ENCODE results near the gene ATP10D.
"Not testable (repeated sequence)": the region's sequence is repeated elsewhere in the genome, so short reads cannot be mapped to it uniquely, and the experiment has no call there.

ATP10D gene

DNA sequence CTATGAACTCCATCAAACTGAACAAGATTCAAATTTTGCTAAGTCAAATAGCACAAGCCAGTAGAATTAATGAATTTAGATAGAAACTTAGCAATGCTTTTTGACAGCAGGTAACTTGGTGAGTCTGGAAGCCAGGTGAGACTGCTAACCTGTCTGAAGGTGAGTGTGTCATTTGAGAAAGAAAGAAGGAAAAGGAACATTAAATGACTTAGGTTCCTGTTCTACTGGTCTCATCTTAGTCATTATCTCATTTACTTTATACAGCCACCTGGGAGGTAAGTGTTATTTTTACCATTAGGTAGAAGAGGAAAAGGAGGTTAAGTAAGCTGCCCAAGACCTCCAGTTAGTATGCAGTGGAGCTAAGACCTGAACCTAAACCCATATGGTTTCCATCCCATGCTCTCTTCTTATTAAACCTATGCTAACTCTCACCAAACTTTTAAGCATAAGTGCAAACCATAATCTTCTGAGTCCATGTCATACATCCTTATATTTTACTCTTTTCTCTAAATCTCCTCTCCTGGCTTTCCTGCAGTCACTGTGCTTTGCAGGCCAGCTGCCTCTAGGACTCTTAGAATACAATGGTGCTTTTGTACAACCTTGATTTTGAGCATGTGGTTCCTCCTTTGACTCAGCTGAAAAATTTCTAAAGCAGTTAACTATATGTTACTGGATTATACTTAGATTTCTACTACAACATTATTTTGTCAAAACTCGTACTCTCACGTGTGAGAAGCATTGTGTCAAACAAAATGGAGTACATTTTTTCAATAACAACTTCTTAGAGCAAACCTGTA is 68.5 kb downstream of the ATP10D start:
- ATAC-seq = no peak
- TF ChIP-seq, protein P1, sequence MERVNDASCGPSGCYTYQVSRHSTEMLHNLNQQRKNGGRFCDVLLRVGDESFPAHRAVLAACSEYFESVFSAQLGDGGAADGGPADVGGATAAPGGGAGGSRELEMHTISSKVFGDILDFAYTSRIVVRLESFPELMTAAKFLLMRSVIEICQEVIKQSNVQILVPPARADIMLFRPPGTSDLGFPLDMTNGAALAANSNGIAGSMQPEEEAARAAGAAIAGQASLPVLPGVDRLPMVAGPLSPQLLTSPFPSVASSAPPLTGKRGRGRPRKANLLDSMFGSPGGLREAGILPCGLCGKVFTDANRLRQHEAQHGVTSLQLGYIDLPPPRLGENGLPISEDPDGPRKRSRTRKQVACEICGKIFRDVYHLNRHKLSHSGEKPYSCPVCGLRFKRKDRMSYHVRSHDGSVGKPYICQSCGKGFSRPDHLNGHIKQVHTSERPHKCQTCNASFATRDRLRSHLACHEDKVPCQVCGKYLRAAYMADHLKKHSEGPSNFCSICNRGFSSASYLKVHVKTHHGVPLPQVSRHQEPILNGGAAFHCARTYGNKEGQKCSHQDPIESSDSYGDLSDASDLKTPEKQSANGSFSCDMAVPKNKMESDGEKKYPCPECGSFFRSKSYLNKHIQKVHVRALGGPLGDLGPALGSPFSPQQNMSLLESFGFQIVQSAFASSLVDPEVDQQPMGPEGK (CRISPR knock-in tag; IDR thresholded peaks at IDR 0.05; ENCODE audit: borderline replicate concordance) = no peak
- no peak for TF ChIP-seq ZFP30 (CRISPR knock-in tag; IDR thresholded peaks at IDR 0.05)
- TF ChIP-seq ISL1 (CRISPR knock-in tag; IDR thresholded peaks at IDR 0.05) = no peak
- TF ChIP-seq ZNF70 (CRISPR knock-in tag; IDR thresholded peaks at IDR 0.05) = no peak
- no peak for TF ChIP-seq ZFP3 (CRISPR knock-in tag; IDR thresholded peaks at IDR 0.05)
- TF ChIP-seq BACH2 (CRISPR knock-in tag; IDR thresholded peaks at IDR 0.05; ENCODE audit: borderline replicate concordance) = no peak
- no peak for TF ChIP-seq PPARA (CRISPR knock-in tag; IDR thresholded peaks at IDR 0.05; ENCODE audit: borderline replicate concordance)

GRCh38 chr4:47555920-47556319 is 70.8 kb downstream of the ATP10D start:
- ATAC-seq = not testable (repeated sequence)

- ATAC-seq = no peak
- TF ChIP-seq TCF4 (CRISPR knock-in tag; IDR thresholded peaks at IDR 0.05; ENCODE audit: borderline replicate concordance) = no peak
Observed at GRCh38 chr4:47557255-47557654, 72.2 kb downstream of the ATP10D start.

GRCh38 chr4:47560682-47561081 is 75.6 kb downstream of the ATP10D start:
- TF ChIP-seq ZNF565 (CRISPR knock-in tag; conservative IDR thresholded peaks at IDR 0.05; ENCODE audit: low read depth) = no peak
- TF ChIP-seq, protein P2, sequence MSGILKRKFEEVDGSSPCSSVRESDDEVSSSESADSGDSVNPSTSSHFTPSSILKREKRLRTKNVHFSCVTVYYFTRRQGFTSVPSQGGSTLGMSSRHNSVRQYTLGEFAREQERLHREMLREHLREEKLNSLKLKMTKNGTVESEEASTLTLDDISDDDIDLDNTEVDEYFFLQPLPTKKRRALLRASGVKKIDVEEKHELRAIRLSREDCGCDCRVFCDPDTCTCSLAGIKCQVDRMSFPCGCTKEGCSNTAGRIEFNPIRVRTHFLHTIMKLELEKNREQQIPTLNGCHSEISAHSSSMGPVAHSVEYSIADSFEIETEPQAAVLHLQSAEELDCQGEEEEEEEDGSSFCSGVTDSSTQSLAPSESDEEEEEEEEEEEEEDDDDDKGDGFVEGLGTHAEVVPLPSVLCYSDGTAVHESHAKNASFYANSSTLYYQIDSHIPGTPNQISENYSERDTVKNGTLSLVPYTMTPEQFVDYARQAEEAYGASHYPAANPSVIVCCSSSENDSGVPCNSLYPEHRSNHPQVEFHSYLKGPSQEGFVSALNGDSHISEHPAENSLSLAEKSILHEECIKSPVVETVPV (CRISPR knock-in tag; IDR thresholded peaks at IDR 0.05) = no peak
- TF ChIP-seq ZC3H10 (CRISPR knock-in tag; IDR thresholded peaks at IDR 0.05) = no peak
- TF ChIP-seq TSHZ2 (CRISPR knock-in tag; IDR thresholded peaks at IDR 0.05) = no peak
- TF ChIP-seq OSR1 (CRISPR knock-in tag; IDR thresholded peaks at IDR 0.05) = no peak
- no peak for TF ChIP-seq PPARA (CRISPR knock-in tag; IDR thresholded peaks at IDR 0.05; ENCODE audit: borderline replicate concordance)
- no peak for TF ChIP-seq RARB (CRISPR knock-in tag; IDR thresholded peaks at IDR 0.05)
- no peak for TF ChIP-seq ZFP30 (CRISPR knock-in tag; IDR thresholded peaks at IDR 0.05)
- TF ChIP-seq BACH2 (CRISPR knock-in tag; IDR thresholded peaks at IDR 0.05; ENCODE audit: borderline replicate concordance) = no peak
- TF ChIP-seq, protein P1 (CRISPR knock-in tag; IDR thresholded peaks at IDR 0.05; ENCODE audit: borderline replicate concordance) = no peak
- TF ChIP-seq TCF4 (CRISPR knock-in tag; IDR thresholded peaks at IDR 0.05; ENCODE audit: borderline replicate concordance) = no peak
- no peak for TF ChIP-seq ZFP3 (CRISPR knock-in tag; IDR thresholded peaks at IDR 0.05)
- no peak for TF ChIP-seq SNAI2 (CRISPR knock-in tag; IDR thresholded peaks at IDR 0.05)
- TF ChIP-seq ISL1 (CRISPR knock-in tag; IDR thresholded peaks at IDR 0.05) = no peak
- no peak for TF ChIP-seq CSDC2 (CRISPR knock-in tag; IDR thresholded peaks at IDR 0.05)
- TF ChIP-seq, protein P3, sequence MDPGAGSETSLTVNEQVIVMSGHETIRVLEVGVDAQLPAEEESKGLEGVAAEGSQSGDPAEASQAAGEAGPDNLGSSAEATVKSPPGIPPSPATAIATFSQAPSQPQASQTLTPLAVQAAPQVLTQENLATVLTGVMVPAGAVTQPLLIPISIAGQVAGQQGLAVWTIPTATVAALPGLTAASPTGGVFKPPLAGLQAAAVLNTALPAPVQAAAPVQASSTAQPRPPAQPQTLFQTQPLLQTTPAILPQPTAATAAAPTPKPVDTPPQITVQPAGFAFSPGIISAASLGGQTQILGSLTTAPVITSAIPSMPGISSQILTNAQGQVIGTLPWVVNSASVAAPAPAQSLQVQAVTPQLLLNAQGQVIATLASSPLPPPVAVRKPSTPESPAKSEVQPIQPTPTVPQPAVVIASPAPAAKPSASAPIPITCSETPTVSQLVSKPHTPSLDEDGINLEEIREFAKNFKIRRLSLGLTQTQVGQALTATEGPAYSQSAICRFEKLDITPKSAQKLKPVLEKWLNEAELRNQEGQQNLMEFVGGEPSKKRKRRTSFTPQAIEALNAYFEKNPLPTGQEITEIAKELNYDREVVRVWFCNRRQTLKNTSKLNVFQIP (CRISPR knock-in tag; IDR thresholded peaks at IDR 0.05; ENCODE audit: borderline replicate concordance, low read depth) = no peak
- ATAC-seq = no peak

Measured in SK-N-SH treated with all-trans-retinoic acid at 6 μM for 48 hours (cell line).